GM12878 (cell line): ENCODE measurements around the gene NUP35. TPM values are rescaled to one million over a fixed set of nuclear protein-coding genes. Genes with fewer than 3 reads are reported as not detected.

ENCODE experiments used
- ATAC-seq: fragments of 200-7000 bp; cut with Tn5 transposase; 3 replicates; pipeline ENCODE4 v1.9.1; 2020; ENCODE audit warnings: mild to moderate bottlenecking, moderate library complexity
- BruUV-seq: library from RNA; stranded (reverse); fragments of 400-500 nt; replicated peaks from 2 replicates; lab custom pipeline; 2021; lab: Mats Ljungman, UMichigan
- CTCF ChIA-PET: fragments of 300-600 bp; sonication (Branson Sonifier 250); formaldehyde crosslinking; extraction: SDS; loops from one replicate; lab custom pipeline; 2021; ENCODE audit warnings: inconsistent platforms; lab: Yijun Ruan, JAX
- POLR2A ChIA-PET: fragments of 350-600 bp; formaldehyde crosslinking; extraction: SDS; loops from one replicate; lab custom pipeline; 2021; ENCODE audit warnings: inconsistent platforms; lab: Charles Lee
- RAD21 ChIA-PET: fragments of 300-600 bp; sonication (Branson Sonifier 250); formaldehyde crosslinking; loops from one replicate; lab custom pipeline; 2023; ENCODE audit warnings: antibody characterized with exemption; ENCODE audit not compliant: unreplicated experiment; lab: Charles Lee
- SMC1A ChIA-PET: fragments of 300-600 bp; sonication (Branson Sonifier 250); formaldehyde crosslinking; loops from one replicate; lab custom pipeline; 2023; ENCODE audit not compliant: unreplicated experiment, uncharacterized antibody; lab: Charles Lee
- DNase-seq: peaks from one replicate; pipeline ENCODE4 v3.0.0-alpha.2; 2011; ENCODE audit warnings: low read depth, low spot score
- FAIRE-seq: peaks from 3 replicates; lab custom pipeline; 2011; peaks lifted over from hg19 to GRCh38; lab: Jason Lieb, UNC
- H2AFZ ChIP-seq: 2 replicates; pipeline ENCODE4 v1.6.0; 2011; ENCODE audit warnings: low read depth, low read length, control low read depth; ENCODE audit not compliant: control insufficient read depth
- H3K27ac ChIP-seq: 2 replicates; pipeline ENCODE4 v1.5.1; 2011; ENCODE audit warnings: control low read depth; ENCODE audit not compliant: control insufficient read depth, insufficient read depth
- H3K27me3 ChIP-seq, 2 experiments: replicated peaks in 1 of 2; 2 replicates each; pipeline versions ENCODE4 v1.6.0 to v1.6.1; 2011; ENCODE audit warnings: low read length in 1 of 2; ENCODE audit not compliant: control insufficient read depth in 2 of 2, insufficient read depth in 2 of 2
- H3K36me3 ChIP-seq, 2 experiments: 2 replicates each; pipeline ENCODE4 v1.5.1; 2011; ENCODE audit warnings: low read length in 1 of 2; ENCODE audit not compliant: control insufficient read depth in 2 of 2, insufficient read depth in 2 of 2
- H3K4me1 ChIP-seq: 2 replicates; pipeline ENCODE4 v1.6.1; 2011; ENCODE audit warnings: mild to moderate bottlenecking, low read length, moderate library complexity, mixed read lengths; ENCODE audit not compliant: control insufficient read depth, insufficient read depth
- H3K4me2 ChIP-seq: 2 replicates; pipeline ENCODE4 v1.6.0; 2011; ENCODE audit warnings: control low read depth; ENCODE audit not compliant: control insufficient read depth, insufficient read depth
- H3K4me3 ChIP-seq: fragments of 200-600 bp; sonication (generic); 2 replicates; pipeline ENCODE4 v1.5.1; 2016
- H3K79me2 ChIP-seq: 2 replicates; pipeline ENCODE4 v1.6.0; 2011; ENCODE audit warnings: low read length; ENCODE audit not compliant: control insufficient read depth, insufficient read depth
- H3K9ac ChIP-seq: 2 replicates; pipeline ENCODE4 v1.8.0; 2011; ENCODE audit warnings: low read length, control low read depth, mixed read lengths; ENCODE audit not compliant: control insufficient read depth, insufficient read depth
- H3K9me3 ChIP-seq: replicated peaks from 3 replicates; pipeline ENCODE4 v1.5.1; 2011; ENCODE audit warnings: mild to moderate bottlenecking, low read length; ENCODE audit not compliant: control insufficient read depth, insufficient read depth
- H4K20me1 ChIP-seq: 2 replicates; pipeline ENCODE4 v1.6.0; 2011; ENCODE audit not compliant: control insufficient read depth, insufficient read depth
- ASH2L ChIP-seq: fragments of 300-600, 200-600 bp; sonication (generic); IDR thresholded peaks from 2 replicates; pipeline ENCODE4 v1.6.1; 2017; ENCODE audit warnings: low read depth, mild to moderate bottlenecking, borderline replicate concordance
- EED ChIP-seq: sonication (generic); IDR thresholded peaks from 2 replicates; pipeline ENCODE4 v1.6.1; 2016; ENCODE audit warnings: antibody characterized with exemption, low read depth
- MXI1 ChIP-seq: fragments of 150-350 bp; IDR thresholded peaks from 2 replicates; pipeline ENCODE4 v1.6.1; 2011; ENCODE audit warnings: low read depth, mild to moderate bottlenecking, inconsistent platforms, low read length, improper control_type of control experiment
- SMAD5 ChIP-seq: IDR thresholded peaks from 2 replicates; pipeline ENCODE4 v1.6.1; 2016; ENCODE audit warnings: antibody characterized with exemption, low read depth
- WGBS: methylation state at CpG from one replicate; pipeline ENCODE4 v1.1.6; 2016; ENCODE audit warnings: low lambda C conversion rate; ENCODE audit not compliant: insufficient replicate concordance, insufficient coverage; ENCODE audit errors: missing lambda C conversion rate; 5-methylcytosine and 5-hydroxymethylcytosine counted together
- in situ Hi-C: fragments of 300-500 bp; cut with MboI; formaldehyde crosslinking; loops from 9 replicates; pipeline ENCODE4 v1.14.3; 2018; ENCODE audit warnings: mixed read lengths
- intact Hi-C: fragments of 100-400 bp; cut with micrococcal nuclease; formaldehyde crosslinking; loops from one replicate; pipeline ENCODE4 v1.14.2; 2022; ENCODE audit not compliant: unreplicated experiment
- polyA plus RNA-seq, 11 experiments: library from polyadenylated mRNA; depleted of rRNA in 4 of 11; unstranded in 6 of 11; stranded (reverse) in 5 of 11; fragments of >200 nt; fragmentation: Nextera tagmentation in 4 of 11; fragmentation: Illumina TruSeq in 1 of 11; extraction: Ambion mirVana in 4 of 11; extraction: Trizol in 1 of 11; gene quantifications; 1 replicate in 1 of 11; 2 replicates in 10 of 11; pipeline versions ENCODE4 v1.2.1 to v1.2.3, GENCODE V29; 2011 to 2016; ENCODE audit warnings: inconsistent platforms in 2 of 11, missing spikeins in 2 of 11, low read depth in 1 of 11
- total RNA-seq, 4 experiments: library from RNA; depleted of rRNA in 3 of 4; stranded (reverse); fragments of >200 nt in 3 of 4; fragmentation: Illumina TruSeq in 1 of 4; extraction: Trizol in 1 of 4; gene quantifications; 2 replicates each; pipeline versions ENCODE4 v1.2.1 to v1.2.3, GENCODE V29; 2013 to 2021
- TF ChIP-seq, protein P1 (sequence below): fragments of 450-650 bp; formaldehyde crosslinking; IDR thresholded peaks from 2 replicates; pipeline ENCODE4 v1.4.0; 2020; ENCODE audit warnings: mild to moderate bottlenecking, moderate library complexity

Gene NUP35
- total and polyA plus RNA-seq, 10 of the 15 experiments (the other 5 are each of a cell fraction or from before 2014, with no cell fraction given): 21.4 to 57.3 (median 30.7) TPM

DNA sequence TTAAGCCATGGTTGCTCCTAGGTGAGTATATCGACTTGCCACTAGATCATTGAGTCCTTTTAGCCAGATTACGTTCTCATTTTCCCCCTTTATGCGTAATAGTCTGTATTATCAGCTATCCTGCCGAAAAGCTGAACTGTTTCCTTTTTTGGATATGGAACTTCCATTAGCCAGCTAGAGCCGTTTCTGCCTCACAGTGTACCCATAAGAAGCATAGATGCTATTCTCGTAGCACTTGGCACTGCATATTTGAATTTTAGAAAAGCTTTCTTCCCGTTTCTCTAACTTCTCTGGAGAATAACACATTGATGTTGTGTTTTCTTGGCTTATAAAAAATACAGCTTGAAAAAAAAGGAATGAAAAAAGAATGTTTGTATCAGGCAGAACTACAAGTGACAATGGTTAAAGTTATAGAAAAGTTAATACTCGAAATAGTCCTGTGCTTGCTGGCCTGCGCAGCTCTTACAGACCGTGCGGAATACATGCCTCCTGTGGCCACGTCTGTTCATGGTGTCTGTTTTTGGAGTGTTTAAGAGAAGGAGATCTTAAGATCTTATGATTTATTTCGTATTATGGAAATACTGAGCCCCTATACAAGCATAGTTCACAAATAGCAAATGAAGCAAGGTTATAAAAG, 45.0 kb upstream of the NUP35 start:
- SMC1A ChIA-PET: interaction anchor here (1.0 to 2.6 kb wide), 9 partner anchors 10 to 838 kb away, joined by 3 to 11 read pairs (median 4); no protein-coding TSS in a partner anchor
- Histone ChIP-seq H2AFZ (peak overlapping the region; percentile 87), H3K27me3 (no peaks in the 10 kb centered on the region; a peak in 2 of 4 replicates), H3K36me3 (no peaks in the 10 kb centered on the region), H4K20me1 (no peaks in the 10 kb centered on the region), H3K4me3 (peak overlapping the region; percentile 82), H3K4me1 (no peaks in the 10 kb centered on the region), H3K9me3 (no peaks in the 10 kb centered on the region), H3K79me2 (no peaks in the 10 kb centered on the region), H3K27ac (no peak overlapping the region), H3K4me2 (peak overlapping the region; percentile 86), H3K9ac (peak overlapping the region; percentile 57; the same call in 1 of the 2 replicates)
- WGBS: 30% methylated on average over 13 of the region's 13 CpGs
- in situ Hi-C loops: no loop called here
- FAIRE-seq (peak; percentile 57), DNase-seq (no peak), ATAC-seq (peak; percentile 58)
- no TSS peak for BruUV-seq
- intact Hi-C loops: no loop called here
- CTCF ChIA-PET: interaction anchor here (0.5 to 1.6 kb wide), 8 partner anchors 10 to 99 kb away, joined by 3 to 6 read pairs (median 4); partner anchors contain the start of gene NUP35
- POLR2A ChIA-PET: interaction anchor here (1.7 kb wide), 1 partner anchor 46 kb away, joined by 4 read pairs; no protein-coding TSS in a partner anchor
- RAD21 ChIA-PET: interaction anchor here (0.9 kb wide), 1 partner anchor 13 kb away, joined by 3 read pairs; no protein-coding TSS in a partner anchor
- TF ChIP-seq ASH2L: 0 out of 2 replicates have a peak, but pooled peaks have one; percentile 28
- 0 out of 2 replicates have a peak, but pooled peaks have one; percentile 28 for TF ChIP-seq MXI1
- TF ChIP-seq EED: no peak
- TF ChIP-seq, protein P1, sequence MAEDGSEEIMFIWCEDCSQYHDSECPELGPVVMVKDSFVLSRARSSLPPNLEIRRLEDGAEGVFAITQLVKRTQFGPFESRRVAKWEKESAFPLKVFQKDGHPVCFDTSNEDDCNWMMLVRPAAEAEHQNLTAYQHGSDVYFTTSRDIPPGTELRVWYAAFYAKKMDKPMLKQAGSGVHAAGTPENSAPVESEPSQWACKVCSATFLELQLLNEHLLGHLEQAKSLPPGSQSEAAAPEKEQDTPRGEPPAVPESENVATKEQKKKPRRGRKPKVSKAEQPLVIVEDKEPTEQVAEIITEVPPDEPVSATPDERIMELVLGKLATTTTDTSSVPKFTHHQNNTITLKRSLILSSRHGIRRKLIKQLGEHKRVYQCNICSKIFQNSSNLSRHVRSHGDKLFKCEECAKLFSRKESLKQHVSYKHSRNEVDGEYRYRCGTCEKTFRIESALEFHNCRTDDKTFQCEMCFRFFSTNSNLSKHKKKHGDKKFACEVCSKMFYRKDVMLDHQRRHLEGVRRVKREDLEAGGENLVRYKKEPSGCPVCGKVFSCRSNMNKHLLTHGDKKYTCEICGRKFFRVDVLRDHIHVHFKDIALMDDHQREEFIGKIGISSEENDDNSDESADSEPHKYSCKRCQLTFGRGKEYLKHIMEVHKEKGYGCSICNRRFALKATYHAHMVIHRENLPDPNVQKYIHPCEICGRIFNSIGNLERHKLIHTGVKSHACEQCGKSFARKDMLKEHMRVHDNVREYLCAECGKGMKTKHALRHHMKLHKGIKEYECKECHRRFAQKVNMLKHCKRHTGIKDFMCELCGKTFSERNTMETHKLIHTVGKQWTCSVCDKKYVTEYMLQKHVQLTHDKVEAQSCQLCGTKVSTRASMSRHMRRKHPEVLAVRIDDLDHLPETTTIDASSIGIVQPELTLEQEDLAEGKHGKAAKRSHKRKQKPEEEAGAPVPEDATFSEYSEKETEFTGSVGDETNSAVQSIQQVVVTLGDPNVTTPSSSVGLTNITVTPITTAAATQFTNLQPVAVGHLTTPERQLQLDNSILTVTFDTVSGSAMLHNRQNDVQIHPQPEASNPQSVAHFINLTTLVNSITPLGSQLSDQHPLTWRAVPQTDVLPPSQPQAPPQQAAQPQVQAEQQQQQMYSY: no peak
- no peak for TF ChIP-seq SMAD5
